Effector CD8-positive, alpha-beta T cell (primary cell): ENCODE data around the gene CHN1.

Experiments
- DNase-seq: peaks from one replicate; lab custom pipeline; 2025; lab: John Stamatoyannopoulos, UW

Gene CHN1

GRCh38 chr2:174827371-174828369 is 177.5 kb downstream of the CHN1 start:
- no peak for DNase-seq

- DNase-seq: no peak
These were observed 179.1 kb downstream of the CHN1 start for GRCh38 chr2:174826051-174826450.

- no peak for DNase-seq
These were observed 181.1 kb downstream of the CHN1 start for GRCh38 chr2:174824068-174824467.

GRCh38 chr2:174821628-174822027 is 183.6 kb downstream of the CHN1 start:
- no peak for DNase-seq

- no peak for DNase-seq
These were observed 184.8 kb downstream of the CHN1 start for GRCh38 chr2:174820361-174820760.

- DNase-seq: no peak
These were observed 189.7 kb downstream of the CHN1 start for GRCh38 chr2:174815526-174815925.

GRCh38 chr2:174812037-174812436 is 193.1 kb downstream of the CHN1 start:
- no peak for DNase-seq

- DNase-seq: no peak
These were observed 197.2 kb downstream of the CHN1 start for GRCh38 chr2:174807931-174808330.

- DNase-seq: no peak
These were observed 199.4 kb downstream of the CHN1 start for GRCh38 chr2:174805803-174806202.

- no peak for DNase-seq
These were observed 202.7 kb downstream of the CHN1 start for GRCh38 chr2:174802459-174802858.

GRCh38 chr2:174800436-174801205 is 204.6 kb downstream of the CHN1 start:
- DNase-seq: no peak

- no peak for DNase-seq
These were observed 206.4 kb downstream of the CHN1 start for GRCh38 chr2:174798801-174799200.

- no peak for DNase-seq
These were observed 207.4 kb downstream of the CHN1 start for GRCh38 chr2:174797781-174798276.

GRCh38 chr2:174796319-174796771 is 208.8 kb downstream of the CHN1 start:
- no peak for DNase-seq

- no peak for DNase-seq
These were observed 210.3 kb downstream of the CHN1 start for GRCh38 chr2:174794851-174795374.

- DNase-seq: no peak
These were observed 212.7 kb downstream of the CHN1 start for GRCh38 chr2:174792309-174793025.

GRCh38 chr2:174791746-174792280 is 213.4 kb downstream of the CHN1 start:
- DNase-seq: no peak

- no peak for DNase-seq
These were observed 214.2 kb downstream of the CHN1 start for GRCh38 chr2:174791020-174791419.

GRCh38 chr2:174789001-174789400 is 216.2 kb downstream of the CHN1 start:
- no peak for DNase-seq

GRCh38 chr2:174788291-174788929 is 216.8 kb downstream of the CHN1 start:
- DNase-seq: no peak
